Measurements from ENCODE around the gene FAM131A.

The FAM131A gene

GRCh38 chr3:184343200-184343876 is 5.9 kb downstream of the FAM131A start:
- DNase-seq = no peak

- no peak for DNase-seq
Measured at GRCh38 chr3:184344579-184345316, 7.3 kb downstream of the FAM131A start.

GRCh38 chr3:184345317-184346144 is 8.1 kb downstream of the FAM131A start:
- no peak for DNase-seq

- DNase-seq = no peak
Measured at GRCh38 chr3:184346480-184347190, 9.2 kb downstream of the FAM131A start.

GRCh38 chr3:184347321-184348056 is 10.1 kb downstream of the FAM131A start:
- DNase-seq = no peak

- DNase-seq = no peak
Measured at GRCh38 chr3:184348057-184348382, 10.6 kb downstream of the FAM131A start.

- no peak for DNase-seq
Measured at GRCh38 chr3:184349563-184350470, 12.4 kb downstream of the FAM131A start.

GRCh38 chr3:184350618-184351017 is 13.2 kb downstream of the FAM131A start:
- no peak for DNase-seq

GRCh38 chr3:184351511-184352148 is 14.2 kb downstream of the FAM131A start:
- DNase-seq = no peak

GRCh38 chr3:184352149-184352785 is 14.9 kb downstream of the FAM131A start:
- DNase-seq = no peak

- no peak for DNase-seq
Measured at GRCh38 chr3:184352897-184353545, 15.6 kb downstream of the FAM131A start.

- DNase-seq = no peak
Measured at GRCh38 chr3:184353546-184353941, 16.1 kb downstream of the FAM131A start.

GRCh38 chr3:184354121-184354728 is 16.8 kb downstream of the FAM131A start:
- DNase-seq = no peak

- DNase-seq = no peak
Measured at GRCh38 chr3:184354754-184355153, 17.4 kb downstream of the FAM131A start.

GRCh38 chr3:184355261-184356040 is 18.1 kb downstream of the FAM131A start:
- no peak for DNase-seq

GRCh38 chr3:184357248-184358123 is 20.1 kb downstream of the FAM131A start:
- DNase-seq = no peak

GRCh38 chr3:184358124-184358767 is 20.8 kb downstream of the FAM131A start:
- DNase-seq = no peak

Measured in NCI-H1436 treated with DMSO at 0.1 percent for 48 hours (cell line).